Astrocyte of the spinal cord (primary cell): ENCODE results near the gene NHS.

Experiments
- DNase-seq: peaks from one replicate; pipeline ENCODE4 v3.0.0; 2011; ENCODE audit warnings: low read depth, low spot score
- H3K4me3 ChIP-seq: 2 replicates; pipeline ENCODE4 v1.5.1; 2011; ENCODE audit warnings: low read depth, mild to moderate bottlenecking, low read length, moderate library complexity
- in situ Hi-C: cut with HindIII; loops from 2 replicates; pipeline ENCODE4 v1.10.0; 2017; ENCODE audit warnings: low sequenced_read_pairs
- TF ChIP-seq, protein P1 (sequence below): IDR thresholded peaks from 2 replicates; pipeline ENCODE4 v1.5.1; 2012; ENCODE audit warnings: low read depth, mild to moderate bottlenecking, low read length, inconsistent platforms

NHS gene

DNA sequence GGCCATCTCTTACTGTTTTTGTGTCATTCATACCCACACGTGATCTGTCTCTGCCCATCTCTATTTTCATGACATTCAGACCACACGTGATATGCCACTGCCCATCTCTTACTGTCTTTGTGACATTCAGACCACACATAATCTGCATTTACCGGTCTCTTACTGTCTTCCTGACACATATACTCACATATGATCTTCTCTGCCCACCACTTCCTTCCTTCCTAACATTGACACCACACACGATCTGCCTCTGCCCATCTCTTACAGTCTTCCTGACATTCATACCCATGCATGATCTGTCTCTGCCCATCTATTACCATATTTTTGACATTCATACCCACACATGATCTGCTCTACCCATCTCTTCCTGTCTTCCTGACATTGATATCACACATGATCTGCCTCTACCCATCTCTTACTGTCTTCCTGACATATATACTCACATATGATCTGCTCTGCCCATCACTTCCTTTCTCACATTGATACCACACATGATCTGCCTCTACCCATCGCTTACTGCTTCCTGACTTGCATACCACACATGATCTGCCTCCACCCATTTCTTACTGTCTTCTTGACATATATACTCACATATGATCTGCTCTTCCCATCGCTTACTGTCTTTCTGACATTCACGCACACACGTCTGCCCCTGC, 398.3 kb downstream of the NHS start:
- TF ChIP-seq, protein P1, sequence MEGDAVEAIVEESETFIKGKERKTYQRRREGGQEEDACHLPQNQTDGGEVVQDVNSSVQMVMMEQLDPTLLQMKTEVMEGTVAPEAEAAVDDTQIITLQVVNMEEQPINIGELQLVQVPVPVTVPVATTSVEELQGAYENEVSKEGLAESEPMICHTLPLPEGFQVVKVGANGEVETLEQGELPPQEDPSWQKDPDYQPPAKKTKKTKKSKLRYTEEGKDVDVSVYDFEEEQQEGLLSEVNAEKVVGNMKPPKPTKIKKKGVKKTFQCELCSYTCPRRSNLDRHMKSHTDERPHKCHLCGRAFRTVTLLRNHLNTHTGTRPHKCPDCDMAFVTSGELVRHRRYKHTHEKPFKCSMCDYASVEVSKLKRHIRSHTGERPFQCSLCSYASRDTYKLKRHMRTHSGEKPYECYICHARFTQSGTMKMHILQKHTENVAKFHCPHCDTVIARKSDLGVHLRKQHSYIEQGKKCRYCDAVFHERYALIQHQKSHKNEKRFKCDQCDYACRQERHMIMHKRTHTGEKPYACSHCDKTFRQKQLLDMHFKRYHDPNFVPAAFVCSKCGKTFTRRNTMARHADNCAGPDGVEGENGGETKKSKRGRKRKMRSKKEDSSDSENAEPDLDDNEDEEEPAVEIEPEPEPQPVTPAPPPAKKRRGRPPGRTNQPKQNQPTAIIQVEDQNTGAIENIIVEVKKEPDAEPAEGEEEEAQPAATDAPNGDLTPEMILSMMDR = no peak
- H3K4me3 ChIP-seq = no peak overlapping the region
- in situ Hi-C loops = no loop called here
- DNase-seq = no peak

GRCh38 chrX:17774053-17774452, 399.1 kb downstream of the NHS start:
- no peak overlapping the region for H3K4me3 ChIP-seq
- DNase-seq = no peak
- TF ChIP-seq, protein P1 = no peak
- in situ Hi-C loops = no loop called here

DNA sequence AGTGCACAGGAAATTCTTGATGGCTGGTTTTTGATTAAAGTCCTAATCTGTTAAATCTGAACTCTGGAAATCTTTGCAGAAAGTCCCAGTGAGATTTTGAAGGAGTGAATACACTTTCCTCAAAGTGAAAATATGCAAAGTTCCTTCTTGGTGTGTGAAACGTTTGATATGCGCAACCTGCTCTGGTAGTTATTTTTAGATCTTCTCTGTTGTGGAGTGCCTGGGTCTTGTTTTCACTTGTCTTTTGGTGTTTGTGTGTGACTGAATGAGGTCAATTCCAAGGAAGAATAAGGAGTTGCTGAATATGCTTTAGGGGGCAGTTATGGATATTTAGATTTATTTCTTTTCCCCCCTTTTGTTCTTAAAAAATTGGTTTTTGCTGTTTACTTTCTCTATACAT, 404.0 kb downstream of the NHS start:
- no peak overlapping the region for H3K4me3 ChIP-seq
- TF ChIP-seq, protein P1 = no peak
- in situ Hi-C loops = no loop called here
- DNase-seq = no peak

GRCh38 chrX:17779434-17779833, 404.4 kb downstream of the NHS start:
- no peak for DNase-seq
- H3K4me3 ChIP-seq = no peak overlapping the region
- in situ Hi-C loops = no loop called here
- TF ChIP-seq, protein P1 = no peak
